Activated T-cell treated with anti-CD3 and anti-CD28 coated beads, Interleukin-2, amount 50 U/mL, for 72 hours (primary cell): ENCODE data around the gene GEN1. TPM values are rescaled to one million over a fixed set of nuclear protein-coding genes. Genes with fewer than 3 reads are reported as not detected.
"Not testable (repeated sequence)": the region's sequence is repeated elsewhere in the genome, so short reads cannot be mapped to it uniquely, and the experiment has no call there.

Experiments used
- ATAC-seq, 2 donors: fragments of 150-1000 bp; cut with Tn5 transposase; replicated peaks in 1 of 2; 2 replicates each; pipeline ENCODE4 v1.10.0; 2021; ENCODE audit warnings: moderate library complexity in 2 of 2, mild to moderate bottlenecking in 1 of 2
- DNase-seq, 2 donors: peaks; one replicate each; pipeline ENCODE4 v3.0.0; 2021 to 2022; ENCODE audit warnings: mixed read lengths in 1 of 2
- H3K27ac Mint-ChIP-seq: one replicate; pipeline ENCODE4 v1.8.0; 2022; ENCODE audit warnings: mild to moderate bottlenecking, moderate library complexity, mixed read lengths
- H3K27me3 Mint-ChIP-seq: one replicate; pipeline ENCODE4 v1.8.0; 2022; ENCODE audit warnings: low read depth, mixed read lengths
- H3K36me3 Mint-ChIP-seq, 2 donors: one replicate each; pipeline ENCODE4 v1.8.0; 2022; ENCODE audit warnings: mixed read lengths in 2 of 2, mild to moderate bottlenecking in 1 of 2; ENCODE audit not compliant: insufficient read depth in 2 of 2
- H3K4me1 Mint-ChIP-seq: one replicate; pipeline ENCODE4 v1.8.0; 2022; ENCODE audit warnings: low read depth, mixed read lengths
- H3K4me3 Mint-ChIP-seq, 2 donors: one replicate each; pipeline ENCODE4 v1.8.0; 2022; ENCODE audit warnings: mild to moderate bottlenecking in 2 of 2, mixed read lengths in 2 of 2, moderate library complexity in 2 of 2
- H3K9me3 Mint-ChIP-seq, 2 donors: one replicate each; pipeline ENCODE4 v1.8.0; 2022; ENCODE audit warnings: mixed read lengths in 2 of 2
- total RNA-seq, 2 donors: library from RNA; stranded (reverse); gene quantifications; one replicate each; pipeline ENCODE4 v1.2.3, GENCODE V29; 2022

GEN1 gene
- total RNA-seq, 2 donors from 2014 or later, result 33.1 to 35.2 TPM

GRCh38 chr2:17813010-17813741 is 59.2 kb downstream of the GEN1 start:
- ATAC-seq (no peak), DNase-seq (no peak)
- H3K4me1 Mint-ChIP-seq, result no peaks in the 10 kb centered on the region
- H3K4me3 Mint-ChIP-seq, result no peak overlapping the region
- H3K27ac Mint-ChIP-seq, result no peak overlapping the region
- H3K9me3 Mint-ChIP-seq, result no peaks in the 10 kb centered on the region
- peaks cover 9% of the 10 kb centered on the region for H3K27me3 Mint-ChIP-seq
- H3K36me3 Mint-ChIP-seq, result no peaks in the 10 kb centered on the region

DNA sequence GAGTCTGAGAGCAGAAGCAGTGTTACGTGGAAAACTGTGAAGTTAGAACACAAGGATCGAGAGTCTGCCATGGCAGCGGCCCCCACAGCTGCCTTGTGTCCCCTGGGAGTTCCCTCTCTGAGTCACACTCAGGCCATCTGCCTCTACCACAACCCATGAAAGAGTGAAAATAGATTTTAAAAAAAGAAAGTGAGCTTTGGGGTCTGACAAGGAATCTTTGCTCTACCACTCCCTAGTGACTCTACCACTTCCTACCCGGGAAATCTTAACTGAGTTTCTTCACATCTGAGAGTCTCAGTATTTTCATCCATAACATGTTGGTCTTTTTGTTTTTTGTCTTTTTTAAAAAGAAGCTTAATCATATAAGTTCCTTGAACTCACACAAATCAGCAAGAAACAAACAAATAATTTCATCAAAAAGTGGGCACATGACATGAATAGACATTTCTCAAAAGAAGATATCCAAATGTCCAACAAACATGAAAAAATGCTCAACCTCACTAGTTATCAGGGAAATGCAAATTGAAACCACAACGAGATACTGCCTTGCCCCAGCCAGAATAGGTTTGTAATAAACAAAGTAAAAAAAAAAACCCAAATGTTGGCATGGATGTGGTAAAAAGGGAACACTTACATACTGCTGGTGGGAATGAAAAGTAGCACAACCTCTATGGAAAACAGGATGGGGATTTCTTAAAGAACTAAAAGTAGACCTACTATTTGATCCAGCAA is 60.0 kb downstream of the GEN1 start:
- Mint-ChIP-seq H3K36me3 (no peaks in the 10 kb centered on the region), H3K27ac (no peak overlapping the region), H3K27me3 (peaks cover 9% of the 10 kb centered on the region), H3K4me3 (no peak overlapping the region), H3K4me1 (no peaks in the 10 kb centered on the region), H3K9me3 (no peaks in the 10 kb centered on the region)
- DNase-seq (no peak), ATAC-seq (no peak)

GRCh38 chr2:17814601-17815000 is 60.7 kb downstream of the GEN1 start:
- ATAC-seq (no peak), DNase-seq (no peak)
- no peak overlapping the region for H3K27ac Mint-ChIP-seq
- H3K9me3 Mint-ChIP-seq, result no peaks in the 10 kb centered on the region
- H3K27me3 Mint-ChIP-seq, result peaks cover 11% of the 10 kb centered on the region
- no peaks in the 10 kb centered on the region for H3K36me3 Mint-ChIP-seq
- no peak overlapping the region for H3K4me3 Mint-ChIP-seq
- H3K4me1 Mint-ChIP-seq, result no peaks in the 10 kb centered on the region

- Mint-ChIP-seq H3K4me1 (no peaks in the 10 kb centered on the region), H3K27me3 (peaks cover 21% of the 10 kb centered on the region), H3K4me3 (no peak overlapping the region), H3K27ac (no peak overlapping the region), H3K9me3 (no peaks in the 10 kb centered on the region), H3K36me3 (no peaks in the 10 kb centered on the region)
- no peak for ATAC-seq
- DNase-seq, result no peak
Observed at GRCh38 chr2:17815468-17816184, 61.7 kb downstream of the GEN1 start.

GRCh38 chr2:17816396-17817245 is 62.7 kb downstream of the GEN1 start, which contains the start of gene MSGN1:
Gene MSGN1 (plus strand): TSS chr2:17816460. CDS start chr2:17816519, 59 bp downstream.
- no peaks in the 10 kb centered on the region for H3K36me3 Mint-ChIP-seq
- H3K27ac Mint-ChIP-seq, result no peak within 1 kb of the TSS
- no peaks in the 10 kb centered on the region for H3K9me3 Mint-ChIP-seq
- peaks cover 3% of the 10 kb centered on the region for H3K4me1 Mint-ChIP-seq
- peaks cover 21% of the 10 kb centered on the region for H3K27me3 Mint-ChIP-seq
- no peak for ATAC-seq
- DNase-seq, result no peak
- no peak within 1 kb of the TSS for H3K4me3 Mint-ChIP-seq

GRCh38 chr2:17818235-17818815 is 64.4 kb downstream of the GEN1 start:
- no peak overlapping the region for H3K4me3 Mint-ChIP-seq
- no peaks in the 10 kb centered on the region for H3K9me3 Mint-ChIP-seq
- H3K4me1 Mint-ChIP-seq, result peaks cover 6% of the 10 kb centered on the region
- H3K36me3 Mint-ChIP-seq, result no peaks in the 10 kb centered on the region
- ATAC-seq, result no peak
- DNase-seq, result no peak
- H3K27me3 Mint-ChIP-seq, result peaks cover 21% of the 10 kb centered on the region
- H3K27ac Mint-ChIP-seq, result no peak overlapping the region

- no peak for DNase-seq
- Mint-ChIP-seq H3K27me3 (peaks cover 18% of the 10 kb centered on the region), H3K27ac (no peak overlapping the region), H3K36me3 (no peaks in the 10 kb centered on the region), H3K4me1 (peaks cover 6% of the 10 kb centered on the region), H3K4me3 (no peak overlapping the region), H3K9me3 (peaks cover 0 to 1% of the 10 kb centered on the region in 2 donors)
- no peak for ATAC-seq
Observed at GRCh38 chr2:17821080-17821479, 67.1 kb downstream of the GEN1 start.

DNA sequence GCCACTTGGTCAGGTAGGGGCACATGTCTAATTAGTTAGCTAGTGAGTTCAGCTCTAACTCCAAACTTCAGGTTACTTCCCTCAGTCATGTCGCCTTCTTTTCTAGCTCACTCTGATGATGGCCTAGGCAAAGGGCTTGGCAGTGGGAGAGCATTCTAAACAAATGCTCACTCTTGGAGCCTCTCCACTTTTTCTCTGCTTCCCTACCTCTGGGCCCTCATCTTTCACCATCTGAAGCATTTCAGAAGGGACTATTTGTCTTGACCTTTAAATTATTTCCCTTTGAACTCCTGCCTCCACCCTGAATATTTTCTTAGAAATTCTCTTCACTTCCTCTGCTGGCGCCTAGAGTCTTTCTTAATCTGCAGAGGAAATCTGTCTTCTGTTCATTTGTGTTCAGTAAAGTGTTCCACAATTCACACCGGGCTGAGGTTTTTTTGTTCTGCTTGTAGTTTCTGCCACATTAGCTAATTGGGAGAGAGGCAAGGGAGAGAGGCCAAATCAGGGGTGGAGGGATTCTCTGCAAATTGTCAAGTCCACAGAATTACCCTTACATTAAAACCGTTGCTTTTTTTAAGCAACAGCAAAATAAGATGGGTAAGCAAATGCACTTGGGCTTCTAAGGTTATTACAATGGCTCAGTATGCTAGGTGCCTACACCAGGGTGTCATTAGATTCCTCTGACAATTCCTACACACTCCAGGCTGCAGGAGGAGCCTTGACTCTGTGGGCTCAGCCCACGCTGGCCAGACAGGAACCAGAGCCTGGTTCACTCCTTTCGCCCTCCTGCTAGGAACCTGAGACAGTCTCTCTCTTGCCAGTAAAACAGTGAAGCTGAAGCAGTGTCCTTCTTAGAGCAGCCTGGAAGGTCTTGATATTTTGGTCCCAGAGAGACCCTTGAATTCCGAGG is 67.9 kb downstream of the GEN1 start:
- no peak overlapping the region for H3K4me3 Mint-ChIP-seq
- H3K4me1 Mint-ChIP-seq, result peaks cover 6% of the 10 kb centered on the region
- peaks cover 0 to 1% of the 10 kb centered on the region in 2 donors for H3K9me3 Mint-ChIP-seq
- H3K27ac Mint-ChIP-seq, result no peak overlapping the region
- H3K36me3 Mint-ChIP-seq, result no peaks in the 10 kb centered on the region
- H3K27me3 Mint-ChIP-seq, result peaks cover 23% of the 10 kb centered on the region
- DNase-seq (no peak), ATAC-seq (no peak)

GRCh38 chr2:17822445-17823117 is 68.6 kb downstream of the GEN1 start:
- H3K27me3 Mint-ChIP-seq, result peaks cover 25% of the 10 kb centered on the region

DNA sequence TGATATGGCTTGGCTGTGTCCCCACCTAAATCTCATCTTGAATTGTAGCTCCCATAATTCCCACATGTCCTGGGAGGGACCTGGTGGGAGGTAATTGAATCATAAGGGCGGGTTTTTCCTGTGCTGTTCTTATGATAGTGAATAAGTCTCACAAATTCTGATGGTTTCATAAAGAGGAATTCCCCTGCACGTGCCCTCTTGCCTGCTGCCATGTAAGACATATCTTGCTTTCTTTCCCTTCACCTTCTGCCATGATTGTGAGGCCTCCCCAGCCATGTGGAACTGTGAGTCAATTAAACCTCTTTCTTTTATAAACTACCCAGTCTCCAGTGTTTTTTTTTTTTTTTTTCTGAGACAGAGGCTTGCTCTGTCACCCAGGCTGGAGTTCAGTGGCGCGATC is 69.7 kb downstream of the GEN1 start:
- H3K27me3 Mint-ChIP-seq, result peaks cover 27% of the 10 kb centered on the region
- not testable (repeated sequence) for H3K27ac Mint-ChIP-seq, DNase-seq, H3K36me3 Mint-ChIP-seq, H3K9me3 Mint-ChIP-seq, H3K4me1 Mint-ChIP-seq, H3K4me3 Mint-ChIP-seq, ATAC-seq

More at GRCh38 chr2:17822445-17823117, 68.6 kb downstream of the GEN1 start:
- Mint-ChIP-seq H3K36me3 (no peaks in the 10 kb centered on the region), H3K9me3 (peaks cover 0 to 1% of the 10 kb centered on the region in 2 donors), H3K27ac (no peak overlapping the region), H3K4me3 (no peak overlapping the region), H3K4me1 (peaks cover 6% of the 10 kb centered on the region)
- no peak for ATAC-seq
- DNase-seq, result no peak

- peaks cover 0 to 1% of the 10 kb centered on the region in 2 donors for H3K9me3 Mint-ChIP-seq
- H3K4me3 Mint-ChIP-seq, result no peak overlapping the region
- H3K4me1 Mint-ChIP-seq, result peaks cover 5% of the 10 kb centered on the region
- H3K27me3 Mint-ChIP-seq, result peaks cover 41% of the 10 kb centered on the region
- H3K36me3 Mint-ChIP-seq, result no peaks in the 10 kb centered on the region
- DNase-seq (no peak), ATAC-seq (no peak)
- no peak overlapping the region for H3K27ac Mint-ChIP-seq
Observed at GRCh38 chr2:17827316-17827715, 73.4 kb downstream of the GEN1 start.
